Right cardiac atrium (tissue), 5 donors: ENCODE measurements around the gene ABCC3. TPM values are rescaled to one million over a fixed set of nuclear protein-coding genes. Genes with fewer than 3 reads are reported as not detected.

ENCODE experiments used
- ATAC-seq, 2 donors: fragments of 200-7000 bp; cut with Tn5 transposase; one replicate each; pipeline versions ENCODE4 v1.8.0 to v1.9.1; 2020; ENCODE audit warnings: moderate library complexity in 2 of 2, mild to moderate bottlenecking in 1 of 2
- DNase-seq, 3 donors: peaks; one replicate each; pipeline ENCODE4 v3.0.0-alpha.2; 2020
- H3K27ac ChIP-seq: one replicate; pipeline ENCODE4 v1.5.1; 2013; ENCODE audit warnings: mild to moderate bottlenecking, low read length, control low read depth, moderate library complexity
- H3K27me3 ChIP-seq: one replicate; pipeline ENCODE4 v1.6.1; 2013; ENCODE audit not compliant: control insufficient read depth, insufficient read depth
- H3K4me1 ChIP-seq: one replicate; pipeline ENCODE4 v1.6.1; 2013; ENCODE audit warnings: low read length; ENCODE audit not compliant: control insufficient read depth, insufficient read depth
- H3K4me3 ChIP-seq: one replicate; pipeline ENCODE4 v1.5.1; 2013; ENCODE audit warnings: low read length, control low read depth
- H3K9me3 ChIP-seq: one replicate; pipeline ENCODE4 v1.6.1; 2013; ENCODE audit warnings: low read length; ENCODE audit not compliant: control insufficient read depth
- WGBS: extraction: QIAGEN DNeasy Blood & Tissue Kit; methylation state at CpG from one replicate; pipeline ENCODE4 v1.1.7; 2013; 5-methylcytosine and 5-hydroxymethylcytosine counted together
- intact Hi-C, 4 donors: fragments of 100-400 bp; cut with DNase I; formaldehyde crosslinking; loops; one replicate each; pipeline versions ENCODE4 v1.11.0 to v1.14.0; 2022 to 2023
- polyA plus RNA-seq: library from polyadenylated mRNA; stranded (reverse); fragments of 200-250 nt; gene quantifications from one replicate; pipeline ENCODE4 v1.2.3, GENCODE V29; 2013
- total RNA-seq, 4 donors: library from RNA; stranded (reverse); fragmentation: NEBNext Ultra II Directional; extraction: Animal tissue kit (Norgen Biotek cat#: 25700); gene quantifications; one replicate each; pipeline ENCODE4 v1.2.1, GENCODE V29; 2021
- donor health status: healthy with polysubstance abuse.
- donor health status: DM: no; HTN: yes; CAD: no.
- donor health status: DM: no; HTN: no; CAD: no.
- donor health status: DM: no; HTN: yes; CAD: no; lungs with severe emphysema.
- donor health status: DM: yes; HTN: yes; CAD: no.

Gene ABCC3
- total and polyA plus RNA-seq, 5 donors = 1.2 to 5.9 (median 2.1) TPM

DNA sequence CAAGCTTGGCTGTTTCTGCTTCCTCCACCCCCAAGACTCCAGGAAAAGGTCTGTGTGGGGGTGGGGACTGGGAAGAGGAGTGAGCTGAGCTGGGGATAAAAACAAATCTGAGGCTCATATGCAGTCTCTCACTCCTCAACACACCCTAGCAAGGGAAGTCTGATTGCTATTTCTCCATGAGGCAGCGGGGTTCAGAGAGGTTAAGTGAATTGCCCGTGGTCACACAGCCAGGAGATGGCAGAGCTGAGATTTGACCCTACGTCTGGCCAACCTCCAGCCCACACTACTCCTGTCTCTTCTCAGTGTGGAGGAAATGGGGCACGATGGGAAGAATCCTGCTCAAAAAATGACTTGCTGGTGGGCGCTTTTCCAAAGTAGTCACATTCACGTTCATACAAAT, 4.8 kb upstream of the ABCC3 start:
- Histone ChIP-seq H3K27me3 (no peaks in the 10 kb centered on the region), H3K27ac (no peak overlapping the region), H3K4me3 (no peak overlapping the region), H3K9me3 (no peaks in the 10 kb centered on the region), H3K4me1 (no peaks in the 10 kb centered on the region)
- intact Hi-C loops = loop anchor here (5.0 to 10.0 kb wide), 3 partner anchors 52 to 145 kb away; no protein-coding TSS in a partner anchor
- 68% methylated on average over 6 of the region's 6 CpGs for WGBS
- ATAC-seq (no peak), DNase-seq (peak in 1 of 3 donors; percentile 12)

DNA sequence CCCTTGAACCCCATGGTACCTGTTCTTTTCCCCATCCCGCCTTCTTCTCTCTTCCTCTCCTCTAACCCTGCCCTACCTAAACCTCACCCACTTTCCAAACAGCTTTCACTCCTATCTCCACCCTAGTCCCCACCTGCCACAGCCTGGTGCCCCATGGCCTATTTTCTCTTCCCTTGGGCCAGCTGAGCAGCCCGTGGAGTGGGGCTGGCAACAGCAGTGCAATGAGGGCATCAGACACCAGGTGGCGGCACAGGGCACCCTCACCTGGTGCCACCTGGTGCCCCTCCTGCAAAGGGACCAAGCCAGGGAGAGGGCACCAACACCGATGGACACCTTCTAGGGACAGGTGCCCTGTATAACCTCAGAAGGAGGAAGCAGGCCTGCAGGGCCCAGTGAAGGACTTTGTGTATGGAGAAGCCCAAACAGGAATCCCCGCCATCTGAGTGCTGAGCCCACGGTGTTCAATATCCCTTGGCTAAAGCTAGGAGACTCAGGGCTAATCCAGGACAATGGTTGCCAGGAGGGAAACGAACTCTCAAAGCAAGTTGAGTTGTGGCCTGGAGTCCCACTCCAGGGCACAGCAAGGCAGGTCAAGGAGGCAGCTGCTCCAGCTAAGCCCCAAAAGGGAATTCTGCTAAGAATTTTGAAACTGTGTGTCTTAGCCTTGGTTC, 4.0 kb upstream of the ABCC3 start:
- H3K4me1 ChIP-seq = no peaks in the 10 kb centered on the region
- H3K27ac ChIP-seq = no peak overlapping the region
- H3K27me3 ChIP-seq = no peaks in the 10 kb centered on the region
- ATAC-seq (peak; percentile 36 to 42), DNase-seq (peak in 2 of 3 donors; percentile 70 to 73)
- WGBS = 64% methylated on average over 7 of the region's 7 CpGs
- no peaks in the 10 kb centered on the region for H3K9me3 ChIP-seq
- no peak overlapping the region for H3K4me3 ChIP-seq
- intact Hi-C loops = loop anchor here in 1 of 4 donors (5.0 kb wide), 1 partner anchor 52 kb away; no protein-coding TSS in a partner anchor

DNA sequence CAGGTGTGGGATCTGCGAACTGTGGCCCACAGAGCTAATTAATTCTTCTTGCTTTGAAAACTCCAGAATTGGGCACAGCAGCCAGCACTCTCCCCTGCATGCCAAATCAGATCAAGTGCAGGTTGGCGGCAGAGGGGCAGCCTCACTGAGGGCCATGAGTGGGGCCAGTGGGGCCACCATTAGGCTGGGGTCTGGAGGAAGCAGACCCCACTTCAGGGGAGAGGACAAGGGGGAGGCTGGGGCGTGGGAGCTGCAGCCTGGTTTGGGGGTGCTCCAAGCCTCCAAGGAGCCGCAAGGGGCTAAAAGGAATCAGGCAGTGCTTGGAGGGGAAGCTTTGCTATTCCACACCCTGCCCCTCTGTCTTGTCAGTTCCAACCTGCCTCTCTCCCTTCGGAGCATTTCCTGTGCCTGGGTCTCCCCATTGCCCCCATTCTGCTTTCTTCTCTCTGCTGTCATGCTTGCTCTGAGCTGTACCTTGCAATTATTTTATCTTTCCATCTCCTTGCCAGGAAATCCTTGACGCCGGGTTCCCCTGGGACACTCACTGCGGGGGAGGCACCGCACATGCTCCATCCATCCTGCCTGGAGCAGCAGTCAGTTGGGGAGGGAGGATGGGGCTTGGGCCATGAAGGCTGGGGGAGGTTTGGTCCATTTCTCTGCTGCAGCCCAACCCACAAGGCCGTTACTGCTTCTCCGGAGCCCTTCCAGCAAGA, 3.3 kb upstream of the ABCC3 start:
- Histone ChIP-seq H3K9me3 (no peaks in the 10 kb centered on the region), H3K27me3 (no peaks in the 10 kb centered on the region), H3K4me1 (no peaks in the 10 kb centered on the region), H3K4me3 (no peak overlapping the region), H3K27ac (no peak overlapping the region)
- 54% methylated on average over 11 of the region's 11 CpGs for WGBS
- DNase-seq = peak in 1 of 3 donors; percentile 51
- ATAC-seq = no peak
- intact Hi-C loops = loop anchor here in 1 of 4 donors (5.0 kb wide), 1 partner anchor 51 kb away; no protein-coding TSS in a partner anchor

DNA sequence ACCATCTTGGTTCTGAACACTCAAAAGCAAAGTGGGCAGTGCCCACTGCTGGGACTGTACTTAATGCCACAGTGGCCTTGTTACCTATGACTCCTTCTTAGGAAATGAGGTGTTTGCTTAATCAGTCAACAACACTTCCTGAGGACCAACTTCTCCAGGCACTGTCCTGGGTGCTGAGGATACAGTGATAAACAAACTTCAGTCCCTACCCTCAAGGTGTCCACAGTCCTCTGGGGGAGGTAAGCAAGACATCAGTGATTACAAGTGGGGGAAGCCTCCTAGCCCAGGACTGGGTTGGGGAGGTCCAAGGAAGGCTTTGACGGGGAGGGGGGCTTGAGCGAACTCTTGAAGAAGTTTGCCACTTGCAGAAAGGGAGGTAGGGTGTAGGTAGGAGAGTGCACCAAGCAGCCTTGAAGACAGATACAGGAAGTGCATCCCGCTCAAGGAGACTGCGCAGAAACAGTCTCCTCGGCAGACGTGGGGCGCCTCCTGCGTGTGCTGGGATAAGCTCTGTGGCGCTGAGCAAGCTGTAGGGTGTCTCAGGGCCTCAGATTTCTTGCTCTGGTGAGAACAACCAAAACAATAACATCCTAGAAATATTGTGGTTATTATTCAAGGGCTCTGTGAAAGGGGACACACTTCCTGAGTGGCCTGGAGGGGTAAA, 2.6 kb upstream of the ABCC3 start:
- ATAC-seq (no peak), DNase-seq (peak in 1 of 3 donors; percentile 7)
- no peak overlapping the region for H3K4me3 ChIP-seq
- no peaks in the 10 kb centered on the region for H3K9me3 ChIP-seq
- WGBS = 85% methylated on average over 9 of the region's 9 CpGs
- intact Hi-C loops = loop anchor here in 1 of 4 donors (5.0 kb wide), 1 partner anchor 50 kb away; no protein-coding TSS in a partner anchor
- H3K4me1 ChIP-seq = no peaks in the 10 kb centered on the region
- no peaks in the 10 kb centered on the region for H3K27me3 ChIP-seq
- H3K27ac ChIP-seq = no peak overlapping the region

DNA sequence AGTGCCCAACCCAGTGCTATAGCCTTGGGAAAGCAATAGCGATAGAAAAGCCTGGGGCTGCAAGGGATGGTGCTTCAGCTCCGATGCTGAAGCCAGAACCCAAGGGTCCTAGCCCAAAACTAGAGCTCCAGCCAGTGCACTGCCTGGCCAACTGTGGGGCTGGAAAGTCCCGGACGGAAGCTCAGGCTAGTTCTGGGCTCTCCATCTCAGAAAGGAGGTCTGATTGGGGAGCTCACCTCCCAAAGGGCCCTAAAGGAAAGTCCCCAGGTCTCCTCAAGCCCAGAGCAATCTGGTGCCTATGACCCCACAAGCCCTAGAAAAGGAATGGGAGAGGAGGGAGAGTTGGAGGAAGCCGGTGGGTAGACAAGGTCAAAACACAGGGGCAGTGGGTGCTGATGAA, 2.0 kb upstream of the ABCC3 start:
- no peaks in the 10 kb centered on the region for H3K9me3 ChIP-seq
- H3K4me3 ChIP-seq = no peak overlapping the region
- WGBS = 94% methylated on average over 5 of the region's 5 CpGs
- H3K27ac ChIP-seq = no peak overlapping the region
- peak in 1 of 3 donors; percentile 18 for DNase-seq
- no peaks in the 10 kb centered on the region for H3K27me3 ChIP-seq
- intact Hi-C loops = loop anchor here in 1 of 4 donors (5.0 kb wide), 1 partner anchor 50 kb away; no protein-coding TSS in a partner anchor
- no peaks in the 10 kb centered on the region for H3K4me1 ChIP-seq
- no peak for ATAC-seq

DNA sequence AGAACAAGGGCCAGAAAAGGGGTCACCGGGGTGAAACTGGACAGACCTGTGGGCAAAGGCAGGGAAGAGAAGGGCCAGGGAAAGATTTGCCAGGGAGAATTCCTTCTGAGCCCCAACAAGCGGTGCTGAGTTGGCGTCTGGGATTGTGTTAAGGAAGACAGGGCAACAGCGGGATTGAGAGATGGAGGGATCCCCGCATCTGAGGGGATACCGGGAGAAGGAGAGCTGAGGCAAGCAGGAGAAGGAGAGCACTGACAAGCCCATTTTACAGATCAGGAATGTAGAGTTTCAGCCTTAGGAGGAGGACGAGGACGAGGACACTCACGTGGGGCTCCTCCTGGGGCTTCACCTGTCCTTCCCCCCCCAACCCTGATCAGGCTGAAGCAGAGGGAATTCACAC, 998 bp upstream of the ABCC3 start:
- no peaks in the 10 kb centered on the region for H3K27me3 ChIP-seq
- intact Hi-C loops = loop anchor here in 1 of 4 donors (5.0 kb wide), 1 partner anchor 49 kb away; no protein-coding TSS in a partner anchor
- peaks cover 3% of the 10 kb centered on the region for H3K4me1 ChIP-seq
- ATAC-seq (no peak), DNase-seq (no peak)
- no peak overlapping the region for H3K4me3 ChIP-seq
- H3K27ac ChIP-seq = no peak overlapping the region
- 93% methylated on average over 9 of the region's 9 CpGs for WGBS
- no peaks in the 10 kb centered on the region for H3K9me3 ChIP-seq

DNA sequence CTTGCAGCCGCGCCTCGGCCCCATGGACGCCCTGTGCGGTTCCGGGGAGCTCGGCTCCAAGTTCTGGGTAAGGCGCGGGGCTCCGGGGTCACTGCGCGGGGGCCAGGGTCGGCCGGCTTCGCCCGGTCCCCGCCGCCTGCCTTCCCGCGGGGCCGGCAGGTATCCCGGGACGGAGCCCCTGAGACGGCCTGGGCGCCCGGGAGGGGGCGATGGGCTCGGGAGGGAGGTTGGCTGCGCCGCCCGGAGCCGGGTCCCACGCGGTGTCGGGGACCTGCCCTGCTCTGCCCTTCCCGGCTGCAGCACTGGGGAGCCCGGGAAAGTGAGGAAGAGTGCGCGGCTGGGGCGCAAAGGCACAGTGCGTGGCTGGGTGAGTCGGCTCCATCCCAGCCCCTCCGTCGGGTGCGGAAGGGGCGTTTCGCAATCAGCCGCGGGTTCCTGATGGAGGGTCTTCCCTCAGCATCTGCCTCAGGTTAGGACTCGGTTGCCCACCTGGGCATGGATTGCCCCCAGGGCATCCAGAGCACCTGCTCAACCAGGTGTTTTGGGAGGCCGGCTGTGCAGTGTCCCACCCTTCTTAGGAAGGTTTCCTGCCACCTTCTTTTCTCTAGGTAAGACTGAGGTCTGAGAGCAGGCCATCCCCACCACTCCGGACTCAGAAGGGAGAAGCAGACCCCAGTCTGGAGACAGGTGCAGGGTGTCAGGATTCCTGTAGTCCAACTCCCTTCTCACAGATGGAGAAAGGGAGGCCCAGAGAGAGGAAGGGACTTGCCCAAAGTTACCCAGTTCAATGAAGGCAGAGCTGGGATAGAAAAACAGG, 442 bp downstream of the ABCC3 start:
- DNase-seq (peak in 1 of 3 donors; percentile 63), ATAC-seq (no peak)
- Histone ChIP-seq H3K27me3 (no peaks in the 10 kb centered on the region), H3K9me3 (no peaks in the 10 kb centered on the region), H3K27ac (no peak overlapping the region), H3K4me3 (peak overlapping the region; percentile 47), H3K4me1 (peaks cover 9% of the 10 kb centered on the region)
- 8% methylated on average over 52 of the region's 52 CpGs for WGBS
- intact Hi-C loops = loop anchor here in 2 of 4 donors (5.0 kb wide), 2 partner anchors 47 to 52 kb away; no protein-coding TSS in a partner anchor

DNA sequence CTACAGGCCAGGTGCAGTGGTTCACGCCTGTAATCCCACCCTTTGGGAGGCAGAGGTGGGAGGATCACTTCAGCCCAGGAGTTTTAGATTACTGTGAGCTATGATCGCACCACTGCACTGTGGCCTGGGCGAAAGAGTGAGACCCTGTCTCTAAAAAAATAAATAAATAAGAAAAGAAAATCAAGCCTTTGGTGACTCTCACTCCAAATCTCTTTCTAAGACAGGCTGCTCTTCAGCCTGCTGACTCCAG, 976 bp downstream of the ABCC3 start:
- Histone ChIP-seq H3K27ac (no peak overlapping the region), H3K27me3 (no peaks in the 10 kb centered on the region), H3K9me3 (no peaks in the 10 kb centered on the region), H3K4me1 (peaks cover 9% of the 10 kb centered on the region), H3K4me3 (no peak overlapping the region)
- ATAC-seq (no peak), DNase-seq (no peak)
- WGBS = 76% methylated on average over 3 of the region's 3 CpGs
- intact Hi-C loops = loop anchor here in 1 of 4 donors (5.0 kb wide), 1 partner anchor 52 kb away; no protein-coding TSS in a partner anchor

DNA sequence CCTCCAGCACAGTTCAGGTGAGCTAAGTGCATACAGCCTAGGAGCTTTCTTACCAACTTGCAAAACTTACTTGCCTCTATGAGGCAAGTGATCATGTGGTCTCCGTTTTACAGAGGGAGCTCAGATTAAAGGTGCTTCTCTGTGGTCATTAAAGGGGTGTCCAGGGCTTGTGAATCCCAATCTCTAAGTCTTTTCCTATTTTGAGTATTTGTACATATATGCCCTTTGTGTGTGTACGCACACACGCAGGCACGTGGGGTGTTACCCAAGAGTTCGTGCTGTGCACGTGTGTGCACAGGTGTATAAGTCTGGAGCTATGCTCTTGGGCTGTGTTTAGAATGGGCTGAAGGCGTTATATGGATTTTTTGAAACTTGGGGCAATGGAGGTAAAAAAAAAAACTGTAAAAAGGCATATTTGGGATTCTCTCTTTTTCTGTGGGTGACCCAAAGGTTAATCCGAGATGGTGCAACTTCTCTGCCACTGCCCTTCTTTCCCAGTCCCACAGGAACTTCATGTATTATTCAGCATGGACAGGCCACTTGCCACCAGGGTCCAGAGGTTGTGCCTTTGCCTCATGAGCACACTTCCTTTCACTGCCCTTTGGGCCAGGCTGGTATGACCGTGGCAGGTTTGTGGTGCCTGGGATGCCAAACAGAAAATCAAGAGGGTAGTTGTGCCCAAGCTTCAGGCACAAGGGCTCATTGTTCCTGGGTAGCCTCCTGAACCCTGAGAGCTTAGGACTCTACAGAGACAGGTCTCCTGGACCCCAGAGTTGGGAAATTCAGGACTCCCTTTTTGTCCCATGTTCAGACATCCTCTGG, 1.5 kb downstream of the ABCC3 start:
- intact Hi-C loops = loop anchor here in 1 of 4 donors (5.0 kb wide), 1 partner anchor 51 kb away; no protein-coding TSS in a partner anchor
- DNase-seq = peak in 1 of 3 donors; percentile 3
- no peak for ATAC-seq

DNA sequence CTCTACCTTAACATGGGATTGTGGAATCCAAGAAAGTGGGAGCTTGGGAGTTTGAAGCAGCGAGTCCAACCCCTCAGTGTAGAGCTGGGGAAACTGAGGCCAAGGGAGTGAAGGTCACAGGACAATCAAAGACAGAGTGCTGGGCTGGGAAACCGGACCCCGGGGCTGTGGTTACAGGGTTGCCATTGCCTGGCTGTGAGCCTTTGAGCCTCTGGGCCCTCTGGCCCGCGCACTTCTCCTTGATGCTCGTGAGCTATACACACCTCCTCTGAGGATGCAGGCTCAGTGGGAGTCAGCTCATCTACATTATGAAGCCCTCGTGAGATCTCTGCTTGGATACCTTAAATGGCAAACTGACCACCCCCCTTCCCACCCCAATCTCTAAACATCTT, 2.1 kb downstream of the ABCC3 start:
- no peak overlapping the region for H3K4me3 ChIP-seq
- no peak overlapping the region for H3K27ac ChIP-seq
- H3K27me3 ChIP-seq = no peaks in the 10 kb centered on the region
- WGBS = 92% methylated on average over 7 of the region's 7 CpGs
- H3K4me1 ChIP-seq = peaks cover 12% of the 10 kb centered on the region
- intact Hi-C loops = loop anchor here in 1 of 4 donors (5.0 kb wide), 1 partner anchor 51 kb away; no protein-coding TSS in a partner anchor
- DNase-seq (peak in 1 of 3 donors; percentile 18), ATAC-seq (no peak)
- no peaks in the 10 kb centered on the region for H3K9me3 ChIP-seq

More for the DNA sequence above, 1.5 kb downstream of the ABCC3 start:
- H3K27me3 ChIP-seq = no peaks in the 10 kb centered on the region
- no peak overlapping the region for H3K27ac ChIP-seq
- no peak overlapping the region for H3K4me3 ChIP-seq
- peaks cover 10% of the 10 kb centered on the region for H3K4me1 ChIP-seq
- WGBS = 94% methylated on average over 9 of the region's 9 CpGs
- no peaks in the 10 kb centered on the region for H3K9me3 ChIP-seq
